Erythroblast (primary cell): ENCODE results near the gene ARL5B.

Experiments
- GATA1 ChIP-seq: IDR thresholded peaks from 2 replicates; pipeline ENCODE4 v1.6.1; 2011; ENCODE audit warnings: low read depth, mild to moderate bottlenecking, control low read depth, low read length, moderate library complexity
- POLR2A ChIP-seq: IDR thresholded peaks from 2 replicates; pipeline ENCODE4 v1.6.1; 2011; ENCODE audit warnings: mild to moderate bottlenecking, low read length

- peak; percentile 91 for TF ChIP-seq POLR2A
- TF ChIP-seq GATA1 = no peak
These were observed at the start of gene ARL5B for GRCh38 chr10:18659125-18659818.
